Measurements from ENCODE around the gene LIMS1.

GRCh38 chr2:108701208-108701607, 166.9 kb downstream of the LIMS1 start:
- TF ChIP-seq CTCF (IDR thresholded peaks at IDR 0.05) (no peak), EZH2 (IDR thresholded peaks at IDR 0.05) (no peak)
